Measurements from ENCODE around the gene SH3BGR.

Gene SH3BGR

GRCh38 chr21:39562791-39563770 lies 111.3 kb downstream of the SH3BGR start:
- DNase-seq (ENCODE audit: insufficient read length, low spot score) (no peak), FAIRE-seq (no peak)
- no peak for TF ChIP-seq POLR2A (IDR thresholded peaks at IDR 0.05; ENCODE audit: low read depth, low read length)

DNA sequence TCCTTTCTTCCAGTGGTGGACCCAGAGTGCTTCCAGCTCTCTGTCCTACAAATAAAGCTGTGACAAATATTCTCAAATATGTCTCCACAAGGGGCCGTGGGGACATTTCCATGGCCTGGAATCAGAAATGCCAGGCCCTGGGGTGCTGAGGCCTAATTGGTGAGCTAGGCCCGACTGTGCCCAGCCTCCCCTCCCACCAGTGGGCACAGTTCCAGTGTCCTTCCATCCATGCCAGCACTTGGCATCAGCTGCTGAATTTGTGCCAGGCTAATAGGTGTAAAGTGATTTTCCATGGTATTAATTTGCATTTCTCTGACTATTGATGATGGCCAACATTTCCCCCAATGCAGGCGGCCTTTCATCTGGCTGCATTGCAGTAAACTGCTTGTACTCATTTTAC lies 112.4 kb downstream of the SH3BGR start:
- no peak for DNase-seq (ENCODE audit: insufficient read length, low spot score)
- no peak for FAIRE-seq

More for the DNA sequence above, 112.4 kb downstream of the SH3BGR start:
- no peak for TF ChIP-seq POLR2A (IDR thresholded peaks at IDR 0.05; ENCODE audit: low read depth, low read length)
